Measurements from ENCODE around the gene MSTO1. TPM values are rescaled to one million over a fixed set of nuclear protein-coding genes. Genes with fewer than 3 reads are reported as not detected.
A peak's percentile ranks its signal among the peaks of the same experiment; 100 is the strongest.
"Not testable (repeated sequence)": the region's sequence is repeated elsewhere in the genome, so short reads cannot be mapped to it uniquely, and the experiment has no call there.

MSTO1 gene
- total and polyA plus RNA-seq, 2 of the 4 experiments (the other 2 are of a cell fraction): 21.7 to 38.3 TPM

- WGBS, 2 experiments (ENCODE audit: extremely low coverage in 2 of 2, insufficient read length in 1 of 2): 83% methylated on average over 1 of the region's 6 CpGs; no CpG with 5 or more reads in 1 of the 2 experiments
- BruUV-seq (replicated peaks); H3K27me3 ChIP-seq (ENCODE audit: control insufficient read depth, insufficient read depth, low read length); H3K9ac ChIP-seq (ENCODE audit: low read depth, low read length); in situ Hi-C loops (cut with MboI; ENCODE audit: low sequenced_read_pairs); H3K36me3 ChIP-seq (ENCODE audit: control insufficient read depth, insufficient read depth, low read length); CTCF ChIA-PET; H3K18ac ChIP-seq (ENCODE audit: low read depth, low read length); H3K4me2 ChIP-seq (ENCODE audit: low read depth, low read length); H2AK9ac ChIP-seq (replicated peaks; ENCODE audit: low read depth, low read length, poor library complexity); H2AK5ac ChIP-seq (ENCODE audit: low read depth, low read length); H2AFZ ChIP-seq (replicated peaks; ENCODE audit: low read length, poor library complexity); DNase-seq; H3K23ac ChIP-seq (ENCODE audit: low read depth, low read length); dilution Hi-C loops (cut with HindIII; ENCODE audit: low sequenced_read_pairs, unreplicated experiment); H3K56ac ChIP-seq (ENCODE audit: extremely low read depth, insufficient read depth, low read length); H3K4me1 ChIP-seq (ENCODE audit: control insufficient read depth, insufficient read depth, low read length); H4K91ac ChIP-seq (ENCODE audit: insufficient read depth, low read depth, low read length); H2BK15ac ChIP-seq (ENCODE audit: low read depth, low read length); H2BK120ac ChIP-seq (ENCODE audit: low read depth, low read length); intact Hi-C loops (cut with micrococcal nuclease); H4K20me1 ChIP-seq (ENCODE audit: insufficient read depth, low read length); H3K4me3 ChIP-seq (ENCODE audit: insufficient read depth, low read depth, low read length); H3K79me1 ChIP-seq (ENCODE audit: low read depth in 1 of 2, low read length in 2 of 2); H4K5ac ChIP-seq (ENCODE audit: low read depth, low read length); H2BK5ac ChIP-seq (ENCODE audit: low read depth, low read length, poor library complexity, severe bottlenecking); H4K8ac ChIP-seq (ENCODE audit: low read depth in 2 of 2, low read length in 2 of 2); H3K27ac ChIP-seq (ENCODE audit: insufficient read depth, low read length); H3K14ac ChIP-seq (replicated peaks; ENCODE audit: low read depth, low read length); H2BK20ac ChIP-seq (ENCODE audit: low read depth, low read length); H3K9me3 ChIP-seq (ENCODE audit: control insufficient read depth, insufficient read depth, low read length); H3K9me1 ChIP-seq (ENCODE audit: insufficient read depth, low read length); H3K4ac ChIP-seq (ENCODE audit: low read depth, low read length); ATAC-seq (ENCODE audit: low read depth): not testable (repeated sequence)
- POLR2A ChIA-PET (ENCODE audit: unreplicated experiment): interaction anchor here (0.6 kb wide), 1 partner anchor 10 kb away, joined by 5 read pairs; no protein-coding TSS in a partner anchor
Observed at GRCh38 chr1:155583846-155584245, 26.2 kb upstream of the MSTO1 start.

DNA sequence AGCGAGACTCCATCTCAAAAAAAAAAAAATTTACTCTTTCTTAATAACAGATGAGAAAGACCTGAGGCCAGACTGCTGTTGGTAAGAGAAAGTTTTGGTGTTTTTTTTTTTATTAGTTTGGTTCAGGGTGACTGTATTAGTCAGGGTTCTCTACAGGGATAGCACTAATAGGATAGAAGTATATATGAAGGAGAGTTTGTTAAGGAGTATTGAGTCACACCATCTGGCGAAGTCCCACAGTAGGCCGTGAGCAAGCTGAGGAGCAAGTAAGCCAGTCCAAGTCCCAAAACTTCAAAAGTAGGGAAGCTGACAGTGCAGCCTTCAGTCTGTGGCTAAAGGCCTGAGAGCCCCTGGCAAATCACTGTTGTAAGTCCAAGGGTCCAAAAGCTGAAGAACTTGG is 20.7 kb upstream of the MSTO1 start:
- H3K9me3 ChIP-seq (ENCODE audit: control insufficient read depth, insufficient read depth, low read length); H3K79me1 ChIP-seq (ENCODE audit: low read depth in 1 of 2, low read length in 2 of 2); H4K8ac ChIP-seq (ENCODE audit: low read depth in 2 of 2, low read length in 2 of 2); H3K27ac ChIP-seq (ENCODE audit: insufficient read depth, low read length); H2BK120ac ChIP-seq (ENCODE audit: low read depth, low read length); H4K20me1 ChIP-seq (ENCODE audit: insufficient read depth, low read length); H3K4me3 ChIP-seq (ENCODE audit: insufficient read depth, low read depth, low read length); BruUV-seq (replicated peaks); H2AFZ ChIP-seq (replicated peaks; ENCODE audit: low read length, poor library complexity); H4K5ac ChIP-seq (ENCODE audit: low read depth, low read length); H2AK9ac ChIP-seq (replicated peaks; ENCODE audit: low read depth, low read length, poor library complexity); H3K4ac ChIP-seq (ENCODE audit: low read depth, low read length); CTCF ChIA-PET; H3K56ac ChIP-seq (ENCODE audit: extremely low read depth, insufficient read depth, low read length); H3K27me3 ChIP-seq (ENCODE audit: control insufficient read depth, insufficient read depth, low read length); H3K4me2 ChIP-seq (ENCODE audit: low read depth, low read length); H3K14ac ChIP-seq (replicated peaks; ENCODE audit: low read depth, low read length); H3K4me1 ChIP-seq (ENCODE audit: control insufficient read depth, insufficient read depth, low read length); H3K9ac ChIP-seq (ENCODE audit: low read depth, low read length); intact Hi-C loops (cut with micrococcal nuclease); H2BK15ac ChIP-seq (ENCODE audit: low read depth, low read length); H4K91ac ChIP-seq (ENCODE audit: insufficient read depth, low read depth, low read length); H2BK5ac ChIP-seq (ENCODE audit: low read depth, low read length, poor library complexity, severe bottlenecking); H2BK20ac ChIP-seq (ENCODE audit: low read depth, low read length); H3K18ac ChIP-seq (ENCODE audit: low read depth, low read length); POLR2A ChIA-PET (ENCODE audit: unreplicated experiment); H2AK5ac ChIP-seq (ENCODE audit: low read depth, low read length); dilution Hi-C loops (cut with HindIII; ENCODE audit: low sequenced_read_pairs, unreplicated experiment); H3K9me1 ChIP-seq (ENCODE audit: insufficient read depth, low read length); H3K23ac ChIP-seq (ENCODE audit: low read depth, low read length); H3K36me3 ChIP-seq (ENCODE audit: control insufficient read depth, insufficient read depth, low read length); in situ Hi-C loops (cut with MboI; ENCODE audit: low sequenced_read_pairs): not testable (repeated sequence)
- DNase-seq (peak; percentile 24), ATAC-seq (ENCODE audit: low read depth) (peak; percentile 82)
- WGBS, 2 experiments (ENCODE audit: extremely low coverage in 2 of 2, insufficient read length in 1 of 2): no CpG with 5 or more reads among the region's 3 CpGs

Measured in IMR-90 (cell line).